HG02852 (cell line): Measurements from ENCODE around the gene TMEM204.

Experiments used
- ATAC-seq: cut with Tn5 transposase; IDR thresholded peaks from one replicate; pipeline ENCODE4 v1.9.1; 2021; ENCODE audit warnings: mild to moderate bottlenecking, moderate library complexity; ENCODE audit not compliant: unreplicated experiment

The TMEM204 gene

GRCh38 chr16:1553946-1554825, 20.7 kb downstream of the TMEM204 start:
- no peak for ATAC-seq

DNA sequence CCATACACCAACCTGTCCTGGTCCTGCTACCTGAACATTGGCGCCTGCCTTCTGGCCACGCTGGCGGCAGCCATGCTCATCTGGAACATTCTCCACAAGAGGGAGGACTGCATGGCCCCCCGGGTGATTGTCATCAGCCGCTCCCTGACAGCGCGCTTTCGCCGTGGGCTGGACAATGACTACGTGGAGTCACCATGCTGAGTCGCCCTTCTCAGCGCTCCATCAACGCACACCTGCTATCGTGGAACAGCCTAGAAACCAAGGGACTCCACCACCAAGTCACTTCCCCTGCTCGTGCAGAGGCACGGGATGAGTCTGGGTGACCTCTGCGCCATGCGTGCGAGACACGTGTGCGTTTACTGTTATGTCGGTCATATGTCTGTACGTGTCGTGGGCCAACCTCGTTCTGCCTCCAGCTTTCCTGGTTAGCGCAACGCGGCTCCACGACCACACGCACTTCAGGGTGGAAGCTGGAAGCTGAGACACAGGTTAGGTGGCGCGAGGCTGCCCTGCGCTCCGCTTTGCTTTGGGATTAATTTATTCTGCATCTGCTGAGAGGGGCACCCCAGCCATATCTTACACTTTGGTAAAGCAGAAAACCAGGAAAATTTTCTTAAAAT, 21.5 kb downstream of the TMEM204 start:
- ATAC-seq, result no peak

DNA sequence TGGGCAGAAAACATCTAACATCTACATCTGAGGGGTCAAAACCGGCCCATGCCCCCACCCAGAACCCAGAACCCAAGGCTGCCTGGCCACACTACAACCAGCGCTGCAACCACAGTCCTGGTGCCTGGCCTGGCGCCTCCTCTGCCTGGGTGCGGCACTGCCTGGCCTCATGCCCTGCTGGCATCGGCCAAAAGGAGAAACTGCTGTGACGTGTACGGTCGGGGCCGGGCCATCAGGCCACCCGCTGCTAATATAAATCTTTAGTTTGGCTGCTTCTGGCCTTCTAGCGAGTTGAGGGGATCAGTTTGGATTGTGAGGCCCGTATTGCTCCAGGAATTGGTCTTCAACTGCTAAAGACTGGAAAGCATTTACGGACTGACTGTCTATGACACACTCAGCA, 22.8 kb downstream of the TMEM204 start:
- no peak for ATAC-seq

- ATAC-seq, result no peak
These were observed 23.6 kb downstream of the TMEM204 start for GRCh38 chr16:1557074-1557473.

- no peak for ATAC-seq
These were observed 24.1 kb downstream of the TMEM204 start for GRCh38 chr16:1557576-1557975.

- no peak for ATAC-seq
These were observed 26.0 kb downstream of the TMEM204 start for GRCh38 chr16:1559446-1559975.

- ATAC-seq, result no peak
These were observed 26.7 kb downstream of the TMEM204 start for GRCh38 chr16:1560153-1560552.

DNA sequence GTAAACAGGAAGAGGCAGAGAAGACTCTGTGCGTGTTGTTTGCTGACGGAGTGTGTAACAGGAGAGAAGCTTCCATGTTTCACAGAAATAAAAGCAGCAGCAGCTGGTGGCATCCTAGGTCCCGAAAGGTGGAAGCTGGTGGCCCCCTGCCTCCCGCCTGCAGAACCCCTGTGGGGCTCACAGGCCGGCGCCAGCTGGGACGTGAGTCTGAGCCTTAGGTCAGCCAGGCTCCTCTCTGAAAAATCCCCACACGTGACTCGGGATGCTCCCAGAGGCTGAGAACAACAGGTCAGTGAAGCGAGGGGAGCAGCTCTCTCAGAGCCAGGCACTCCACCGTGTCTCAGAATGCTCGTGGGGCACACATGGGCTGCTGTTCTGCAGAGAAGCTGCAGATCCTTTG, 27.4 kb downstream of the TMEM204 start:
- ATAC-seq, result no peak

GRCh38 chr16:1561266-1561665, 27.8 kb downstream of the TMEM204 start:
- ATAC-seq, result no peak

DNA sequence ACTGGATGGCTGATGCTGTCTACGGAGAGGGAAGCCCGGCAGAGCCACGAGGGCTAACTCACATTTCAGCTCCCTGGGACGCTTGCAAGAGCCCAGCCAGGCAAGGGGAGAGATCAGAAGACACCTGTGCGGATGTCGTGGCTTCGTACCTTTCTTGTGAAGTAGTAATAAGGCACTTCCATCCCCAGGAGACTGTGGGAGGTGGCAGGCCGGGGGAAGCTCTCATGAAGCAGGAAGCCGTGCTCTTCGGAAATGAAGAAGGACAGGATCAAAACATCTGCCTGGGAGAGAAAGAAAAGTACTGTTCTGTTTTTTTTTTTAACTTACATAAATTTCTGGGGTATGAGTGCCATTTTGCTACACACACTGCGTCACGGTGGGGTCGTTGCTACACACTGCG, 28.4 kb downstream of the TMEM204 start:
- ATAC-seq, result no peak

DNA sequence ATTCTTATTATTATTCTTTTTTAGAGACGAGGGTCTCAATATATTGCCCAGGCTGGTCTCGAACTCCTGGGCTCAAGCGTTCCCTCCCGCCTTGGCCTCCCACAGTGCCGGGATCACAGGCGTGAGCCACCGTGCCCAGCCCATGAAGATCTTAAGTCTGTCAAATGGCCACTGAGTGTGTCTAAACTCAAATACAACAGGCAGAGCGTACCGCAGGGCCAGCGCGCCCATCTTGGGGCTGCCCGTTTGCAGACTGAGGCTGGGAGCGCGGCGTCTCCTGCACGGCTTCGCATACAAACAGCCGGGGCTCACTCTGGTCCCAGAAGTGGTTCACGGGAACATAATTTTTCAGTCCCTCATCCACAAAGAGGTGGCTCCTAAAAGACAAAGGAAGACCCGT, 30.3 kb downstream of the TMEM204 start:
- ATAC-seq, result no peak

DNA sequence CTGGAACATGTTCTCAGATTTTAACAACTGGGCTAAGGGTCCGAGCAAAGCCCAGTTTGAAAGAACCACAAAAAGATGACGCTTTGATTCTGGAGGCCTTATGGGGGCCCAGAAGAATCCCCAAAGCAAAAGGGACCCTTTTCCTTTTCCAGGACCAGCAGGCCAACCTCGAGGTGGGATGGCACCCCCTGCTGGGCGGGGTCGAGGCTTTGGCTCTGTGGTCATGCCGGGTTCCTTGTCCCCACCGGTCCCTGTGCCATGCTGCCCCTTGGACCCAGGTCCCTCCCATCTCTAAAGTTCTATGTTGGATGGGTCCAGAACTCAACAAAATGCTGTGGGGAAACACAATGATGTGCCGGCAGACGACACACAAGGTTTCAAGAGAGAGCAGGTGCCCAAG, 30.9 kb downstream of the TMEM204 start:
- no peak for ATAC-seq

DNA sequence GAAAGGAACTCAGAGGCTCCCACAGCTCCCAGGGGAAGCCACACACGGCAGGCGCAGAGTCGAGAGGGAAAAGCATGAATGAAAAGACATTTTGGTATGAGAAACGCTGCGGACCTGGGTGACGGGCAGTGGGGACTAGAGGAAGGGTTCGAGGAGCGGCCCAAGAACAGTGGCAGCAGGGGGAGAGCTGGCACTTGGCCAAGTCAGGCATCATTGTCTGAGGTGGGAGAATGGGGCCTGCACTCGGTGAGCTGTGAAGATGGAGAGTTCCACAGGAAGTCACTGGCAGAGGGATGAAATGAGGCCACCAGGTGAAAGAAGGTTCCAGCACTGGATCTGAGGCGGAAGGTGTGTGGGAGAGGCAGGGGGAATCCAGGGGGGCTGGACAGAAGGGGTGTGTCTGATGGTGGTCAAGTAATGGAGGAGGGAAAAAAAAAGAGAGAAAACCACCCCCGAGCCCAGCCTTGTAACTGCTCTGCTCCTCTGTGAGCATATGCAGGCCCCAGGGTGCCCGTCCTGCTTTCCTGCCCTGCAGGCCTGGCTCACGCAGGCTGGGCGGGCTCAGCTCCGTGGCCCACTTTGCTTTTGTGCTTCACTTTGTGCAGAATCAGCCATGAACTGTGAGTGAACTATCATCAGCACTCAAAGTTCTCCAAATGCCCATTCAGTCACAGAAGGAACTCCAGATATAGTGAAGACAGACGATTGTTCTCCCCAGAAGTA, 31.8 kb downstream of the TMEM204 start:
- ATAC-seq, result no peak

GRCh38 chr16:1567988-1568387, 34.5 kb downstream of the TMEM204 start:
- no peak for ATAC-seq

DNA sequence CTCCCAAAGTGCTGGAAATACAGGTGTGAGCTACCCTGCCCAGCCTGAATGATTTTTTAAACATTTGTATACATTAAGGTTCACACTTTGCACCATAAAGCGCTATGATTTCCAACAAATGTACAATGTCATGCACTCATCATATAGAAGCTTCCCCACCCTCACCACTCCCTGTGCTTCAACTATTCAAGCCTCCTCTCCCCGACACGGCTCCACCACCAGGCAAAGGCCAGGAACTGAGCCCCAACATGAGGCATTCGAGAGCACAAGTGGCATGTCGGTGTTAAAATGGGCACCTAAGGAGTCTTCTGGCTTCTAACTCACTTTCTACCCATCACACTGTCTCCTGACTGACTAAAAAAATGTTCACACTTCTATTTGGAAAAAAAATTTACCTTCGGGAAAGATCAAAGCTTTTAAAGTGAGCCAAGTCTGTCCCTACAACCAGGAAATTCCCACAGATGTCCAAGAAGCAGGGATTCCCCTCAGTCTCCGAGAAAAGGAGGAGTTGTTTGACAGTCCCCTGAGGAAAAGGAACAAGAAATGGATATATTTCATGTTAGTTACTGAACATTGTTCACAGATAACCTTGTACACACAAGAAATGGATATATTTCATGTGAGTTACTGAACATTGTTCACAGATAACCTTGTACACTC, 37.7 kb downstream of the TMEM204 start:
- no peak for ATAC-seq

GRCh38 chr16:1572673-1573072, 39.2 kb downstream of the TMEM204 start:
- ATAC-seq, result no peak

- ATAC-seq, result no peak
These were observed 39.8 kb downstream of the TMEM204 start for GRCh38 chr16:1573301-1573700.

- ATAC-seq, result no peak
These were observed 42.1 kb downstream of the TMEM204 start for GRCh38 chr16:1575578-1575977.

DNA sequence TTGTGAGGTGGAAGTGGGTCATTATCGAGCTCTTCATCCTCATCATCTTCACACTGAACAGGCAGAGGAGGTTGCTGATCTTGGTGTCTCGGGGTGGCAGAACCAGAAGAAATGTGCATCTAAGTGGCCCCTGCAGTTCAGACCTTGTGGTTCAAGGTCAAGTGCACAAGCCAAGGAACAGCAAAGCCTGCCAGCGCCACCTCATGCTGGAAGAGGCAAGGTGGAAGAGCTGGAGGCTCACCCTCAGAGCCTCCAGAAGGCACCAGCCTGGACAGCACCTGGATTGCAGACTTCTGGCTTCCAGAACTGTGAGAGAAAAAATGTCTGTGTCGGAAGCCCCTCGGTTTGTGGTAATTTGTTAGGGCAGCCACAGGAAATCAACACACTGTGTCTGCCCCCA, 45.7 kb downstream of the TMEM204 start:
- ATAC-seq, result no peak

DNA sequence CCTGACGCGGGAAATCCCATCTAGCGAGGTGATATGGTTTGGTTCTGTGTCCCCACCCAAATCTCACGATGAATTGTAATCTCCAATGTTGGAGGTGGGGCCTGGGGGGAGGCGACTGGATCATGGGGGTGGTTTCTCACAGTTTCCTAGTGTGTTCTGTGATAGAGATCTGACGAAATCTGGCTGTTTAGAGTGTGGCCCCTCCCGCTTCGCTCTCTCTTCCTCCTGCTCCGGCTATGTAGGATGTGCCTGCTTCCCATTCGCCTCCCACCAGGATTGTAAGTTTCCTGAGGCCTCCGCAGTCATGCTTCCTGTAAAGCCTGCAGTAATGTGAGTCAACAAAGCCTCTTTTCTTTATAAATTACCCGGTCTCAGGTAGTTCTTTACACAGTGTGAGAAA, 46.8 kb downstream of the TMEM204 start:
- no peak for ATAC-seq

- no peak for ATAC-seq
These were observed 47.5 kb downstream of the TMEM204 start for GRCh38 chr16:1580956-1581355.
